HepG2 (cell line): ENCODE results near the gene SERPINB1. TPM values are rescaled to one million over a fixed set of nuclear protein-coding genes. Genes with fewer than 3 reads are reported as not detected.

Experiments
- ATAC-seq: fragments of 200-7000 bp; cut with Tn5 transposase; 3 replicates; pipeline ENCODE4 v1.9.1; 2020; ENCODE audit warnings: mild to moderate bottlenecking, moderate library complexity
- BruUV-seq: library from RNA; stranded (reverse); fragments of 400-500 nt; replicated peaks from 2 replicates; lab custom pipeline; 2021; lab: Mats Ljungman, UMichigan
- CTCF ChIA-PET: fragments of 300-600 bp; formaldehyde crosslinking; extraction: SDS; loops from one replicate; lab custom pipeline; 2021; ENCODE audit warnings: low total read pairs, inconsistent platforms, low intra/inter-chr PET ratio; lab: Yijun Ruan, JAX
- POLR2A ChIA-PET: fragments of 350-600 bp; sonication (Branson Sonifier 250); formaldehyde crosslinking; loops from one replicate; lab custom pipeline; 2020; ENCODE audit warnings: antibody characterized with exemption, inconsistent platforms; lab: Yijun Ruan, JAX
- DNase-seq: peaks from one replicate; pipeline ENCODE4 v3.0.0-alpha.2; 2015; ENCODE audit warnings: low spot score
- FAIRE-seq: peaks from 3 replicates; lab custom pipeline; 2011; peaks lifted over from hg19 to GRCh38; lab: Jason Lieb, UNC
- H2AFZ ChIP-seq: one replicate; pipeline ENCODE4 v1.6.1; 2011; ENCODE audit warnings: low read length, inconsistent platforms
- H3K27ac ChIP-seq: fragments of 300-600 bp; 3 replicates; pipeline ENCODE4 v1.8.0; 2011; ENCODE audit warnings: mixed run types, mild to moderate bottlenecking, mixed read lengths, low read length, inconsistent platforms; ENCODE audit not compliant: insufficient read depth; ENCODE audit errors: extremely low read length
- H3K27me3 ChIP-seq, 2 experiments: fragments of 200-600 bp in 1 of 2; 2 replicates in 1 of 2; 3 replicates in 1 of 2; pipeline versions ENCODE4 v1.6.0 to v1.8.0; 2011; ENCODE audit warnings: low read length in 2 of 2, mild to moderate bottlenecking in 2 of 2, moderate library complexity in 2 of 2, inconsistent platforms in 1 of 2; ENCODE audit not compliant: insufficient read depth in 2 of 2, control insufficient read depth in 1 of 2
- H3K36me3 ChIP-seq, 2 experiments: fragments of 200-600 bp in 1 of 2; replicated peaks in 1 of 2; 2 replicates in 1 of 2; 3 replicates in 1 of 2; pipeline versions ENCODE4 v1.5.1 to v1.8.0; 2011; ENCODE audit warnings: low read length in 2 of 2, inconsistent platforms in 1 of 2; ENCODE audit not compliant: insufficient read depth in 2 of 2, control insufficient read depth in 1 of 2
- H3K4me1 ChIP-seq: 2 replicates; pipeline ENCODE4 v1.5.1; 2012; ENCODE audit warnings: low read length, inconsistent platforms; ENCODE audit not compliant: insufficient read depth
- H3K4me2 ChIP-seq: 2 replicates; pipeline ENCODE4 v1.6.0; 2011; ENCODE audit warnings: low read depth, low read length, inconsistent platforms
- H3K4me3 ChIP-seq, 3 experiments: fragments of 200-600 bp in 1 of 3; sonication (generic), shearing (Covaris generic) in 1 of 3; replicated peaks in 1 of 3; 2 replicates each; pipeline ENCODE4 v1.5.1; 2011 to 2016; ENCODE audit warnings: low read length in 3 of 3, inconsistent platforms in 2 of 3, low read depth in 2 of 3, mild to moderate bottlenecking in 2 of 3, control low read depth in 1 of 3, mixed read lengths in 1 of 3; ENCODE audit not compliant: insufficient read depth in 1 of 3
- H3K79me2 ChIP-seq: one replicate; pipeline ENCODE4 v1.6.1; 2011; ENCODE audit warnings: low read length, inconsistent platforms; ENCODE audit not compliant: insufficient read depth
- H3K9ac ChIP-seq: 2 replicates; pipeline ENCODE4 v1.6.0; 2011; ENCODE audit warnings: mild to moderate bottlenecking, low read depth, low read length, inconsistent platforms; ENCODE audit not compliant: insufficient read depth
- H3K9me3 ChIP-seq: 2 replicates; pipeline ENCODE4 v1.5.1; 2012; ENCODE audit warnings: mild to moderate bottlenecking, low read length
- H4K20me1 ChIP-seq: 2 replicates; pipeline ENCODE4 v1.6.0; 2011; ENCODE audit warnings: inconsistent platforms, mild to moderate bottlenecking, low read length, moderate library complexity; ENCODE audit not compliant: insufficient read depth
- ARID5B ChIP-seq: IDR thresholded peaks from 2 replicates; pipeline ENCODE4 v1.4.0; 2020; ENCODE audit warnings: mild to moderate bottlenecking, missing genetic modification reagents
- CCAR2 ChIP-seq: fragments of 200-400 bp; formaldehyde crosslinking; optimal IDR thresholded peaks from 2 replicates; pipeline ENCODE3; 2018; ENCODE audit warnings: low read depth, mild to moderate bottlenecking, low read length, moderate library complexity
- FOSL2 ChIP-seq: sonication (generic); formaldehyde crosslinking; IDR thresholded peaks from 2 replicates; pipeline ENCODE4 v1.4.0; 2020; ENCODE audit warnings: missing genetic modification reagents
- HIC2 ChIP-seq: sonication (generic); formaldehyde crosslinking; IDR thresholded peaks from 2 replicates; pipeline ENCODE4 v1.9.0; 2022; ENCODE audit warnings: low read depth, missing genetic modification reagents
- HIVEP1 ChIP-seq: sonication (generic); formaldehyde crosslinking; IDR thresholded peaks from 2 replicates; pipeline ENCODE4 v1.4.0; 2020; ENCODE audit warnings: mild to moderate bottlenecking, missing genetic modification reagents
- LBX2 ChIP-seq: sonication (generic); formaldehyde crosslinking; IDR thresholded peaks from 2 replicates; pipeline ENCODE4 v1.5.0; 2020; ENCODE audit warnings: missing genetic modification reagents, mild to moderate bottlenecking, borderline replicate concordance
- NKX3-1 ChIP-seq: sonication (generic); formaldehyde crosslinking; IDR thresholded peaks from 2 replicates; pipeline ENCODE4 v1.5.0; 2020; ENCODE audit warnings: missing genetic modification reagents
- PLSCR1 ChIP-seq: sonication (generic); formaldehyde crosslinking; IDR thresholded peaks from 2 replicates; pipeline ENCODE4 v1.5.0; 2020; ENCODE audit warnings: missing genetic modification reagents, mild to moderate bottlenecking, borderline replicate concordance
- SALL1 ChIP-seq: sonication (generic); formaldehyde crosslinking; IDR thresholded peaks from 2 replicates; pipeline ENCODE4 v1.8.0; 2022; ENCODE audit warnings: mild to moderate bottlenecking, missing genetic modification reagents
- TBL1XR1 ChIP-seq: fragments of 150-350 bp; IDR thresholded peaks from 2 replicates; pipeline ENCODE4 v1.6.1; 2014; ENCODE audit warnings: borderline replicate concordance, low read length; ENCODE audit not compliant: partially characterized antibody
- ZFP36 ChIP-seq: fragments of 150-350 bp; IDR thresholded peaks from 2 replicates; pipeline ENCODE4 v1.6.1; 2018; ENCODE audit warnings: borderline replicate concordance, low read length, low read depth; ENCODE audit not compliant: partially characterized antibody
- ZMYM3 ChIP-seq: sonication (generic); formaldehyde crosslinking; IDR thresholded peaks from 2 replicates; pipeline ENCODE4 v1.5.1; 2020; ENCODE audit warnings: mild to moderate bottlenecking, missing genetic modification reagents
- ZNF292 ChIP-seq: sonication (generic); formaldehyde crosslinking; IDR thresholded peaks from 2 replicates; pipeline ENCODE4 v1.8.1; 2022; ENCODE audit warnings: mild to moderate bottlenecking, low read depth, missing genetic modification reagents, borderline replicate concordance
- ZNF576 ChIP-seq: sonication (generic); formaldehyde crosslinking; IDR thresholded peaks from 2 replicates; pipeline ENCODE4 v1.4.0; 2020; ENCODE audit warnings: mild to moderate bottlenecking, missing genetic modification reagents
- ZNF605 ChIP-seq: sonication (generic); formaldehyde crosslinking; IDR thresholded peaks from 2 replicates; pipeline ENCODE4 v1.8.0; 2022; ENCODE audit warnings: mild to moderate bottlenecking, missing genetic modification reagents
- ZSCAN22 ChIP-seq: sonication (generic); formaldehyde crosslinking; IDR thresholded peaks from 2 replicates; pipeline ENCODE4 v1.4.0; 2020; ENCODE audit warnings: mild to moderate bottlenecking, missing genetic modification reagents
- WGBS: methylation state at CpG from one replicate; pipeline ENCODE4 v1.1.6; 2017; ENCODE audit warnings: low lambda C conversion rate; 5-methylcytosine and 5-hydroxymethylcytosine counted together
- in situ Hi-C: cut with HindIII; loops from 2 replicates; pipeline ENCODE4 v1.10.0; 2017; ENCODE audit warnings: low pct_unique_long_range_greater_than_20kb; ENCODE audit not compliant: extremely low pct_ligation_motif_present
- intact Hi-C: fragments of 100-400 bp; cut with micrococcal nuclease; formaldehyde crosslinking; loops from one replicate; pipeline ENCODE4 v1.10.0; 2022; ENCODE audit not compliant: unreplicated experiment
- polyA plus RNA-seq, 8 experiments: library from polyadenylated mRNA; depleted of rRNA in 3 of 8; stranded (reverse) in 7 of 8; unstranded in 1 of 8; fragments of >200 nt; fragmentation: Illumina TruSeq in 4 of 8; extraction: Trizol in 4 of 8; gene quantifications; 2 replicates each; pipeline versions ENCODE4 v1.2.1 to v1.2.3, GENCODE V29; 2011 to 2016; ENCODE audit warnings: low read depth in 4 of 8, missing spikeins in 1 of 8, mixed read lengths in 1 of 8; ENCODE audit not compliant: insufficient read depth in 1 of 8
- total RNA-seq, 5 experiments: library from RNA; depleted of rRNA; stranded (reverse); fragments of >200 nt; fragmentation: Illumina TruSeq; extraction: Trizol; gene quantifications; 2 replicates each; pipeline ENCODE4 v1.2.3, GENCODE V29; 2016; ENCODE audit warnings: low read depth in 1 of 5

Gene SERPINB1
- total and polyA plus RNA-seq, 2 of the 13 experiments (the other 11 are each of a cell fraction or from before 2014, with no cell fraction given) = 41.4 to 60.5 TPM

- ChIA-PET CTCF (no interaction called here), POLR2A (interaction anchor here (0.9 to 2.7 kb wide), 5 partner anchors 10 to 120 kb away, joined by 3 to 28 read pairs (median 4); partner anchors contain the start of genes SERPINB1 and SERPINB6)
- BruUV-seq = no TSS peak
- in situ Hi-C loops (no loop called here), intact Hi-C loops (loop anchor here (1.0 kb wide), 1 partner anchor 59 kb away; no protein-coding TSS in a partner anchor)
- Histone ChIP-seq H3K9me3 (no peaks in the 10 kb centered on the region), H4K20me1 (no peaks in the 10 kb centered on the region), H2AFZ (no peak overlapping the region), H3K9ac (no peak overlapping the region), H3K4me2 (no peak overlapping the region), H3K36me3 (no peaks in the 10 kb centered on the region), H3K79me2 (no peaks in the 10 kb centered on the region), H3K27me3 (no peaks in the 10 kb centered on the region), H3K4me3 (no peak overlapping the region), H3K4me1 (peaks cover 78% of the 10 kb centered on the region), H3K27ac (no peak overlapping the region)
- FAIRE-seq (no peak), ATAC-seq (peak; percentile 28), DNase-seq (no peak)
- 88% methylated on average over 17 of the region's 17 CpGs for WGBS
- peak; percentile 26; the same call in 1 of the 2 replicates for TF ChIP-seq HIC2 (CRISPR knock-in tag)
- TF ChIP-seq ZNF605 (CRISPR knock-in tag) = 0 out of 2 replicates have a peak, but pooled peaks have one; percentile 38
- TF ChIP-seq ZFP36 = no peak
- no peak for TF ChIP-seq PLSCR1 (CRISPR knock-in tag)
- no peak for TF ChIP-seq HIVEP1
- peak; percentile 38; the same call in 1 of the 2 replicates for TF ChIP-seq SALL1 (CRISPR knock-in tag)
- TF ChIP-seq ZSCAN22 (CRISPR knock-in tag) = no peak
- no peak for TF ChIP-seq ZNF576
- TF ChIP-seq LBX2 = no peak
- no peak for TF ChIP-seq ARID5B (CRISPR knock-in tag)
- TF ChIP-seq FOSL2 (CRISPR knock-in tag) = 0 out of 2 replicates have a peak, but pooled peaks have one; percentile 22
- TF ChIP-seq CCAR2 = no peak
- TF ChIP-seq ZMYM3 (CRISPR knock-in tag) = 0 out of 2 replicates have a peak, but pooled peaks have one; percentile 16
- no peak for TF ChIP-seq NKX3-1 (CRISPR knock-in tag)
- TF ChIP-seq ZNF292 (CRISPR knock-in tag) = 0 out of 2 replicates have a peak, but pooled peaks have one; percentile 25
- TF ChIP-seq TBL1XR1 = no peak
These were observed 10.3 kb upstream of the SERPINB1 start for GRCh38 chr6:2851727-2852513.
